Breast epithelium (tissue), 4 donors: Measurements from ENCODE around the gene CELA1. TPM values are rescaled to one million over a fixed set of nuclear protein-coding genes. Genes with fewer than 3 reads are reported as not detected.

Source experiments
- DNase-seq, 2 donors: peaks; one replicate each; pipeline ENCODE4 v3.0.0-alpha.2; 2019; ENCODE audit warnings: low spot score in 2 of 2
- H3K27ac ChIP-seq, 2 donors: fragments of 200-600 bp; sonication (generic) in 1 of 2; one replicate each; pipeline ENCODE4 v1.5.1; 2016 to 2019; ENCODE audit warnings: mild to moderate bottlenecking in 1 of 2
- H3K27me3 ChIP-seq, 2 donors: fragments of 200-600 bp; sonication (generic) in 1 of 2; one replicate each; pipeline versions ENCODE4 v1.5.1 to v1.6.0; 2017 to 2019; ENCODE audit warnings: control low read depth in 1 of 2, mild to moderate bottlenecking in 1 of 2
- H3K36me3 ChIP-seq: fragments of 200-600 bp; one replicate; pipeline ENCODE4 v1.5.1; 2019
- H3K4me1 ChIP-seq, 2 donors: fragments of 200-600 bp; sonication (generic); one replicate each; pipeline ENCODE4 v1.5.1; 2016 to 2019; ENCODE audit warnings: control low read depth in 1 of 2
- H3K4me3 ChIP-seq, 3 donors: fragments of 200-600 bp; sonication (generic); 1 replicate in 2 of 3; 2 replicates in 1 of 3; pipeline ENCODE4 v1.5.1; 2016 to 2019; ENCODE audit warnings: mild to moderate bottlenecking in 3 of 3, moderate library complexity in 2 of 3
- H3K9me3 ChIP-seq, 2 donors: fragments of 200-600 bp; sonication (generic) in 1 of 2; one replicate each; pipeline ENCODE4 v1.5.1; 2016 to 2019; ENCODE audit warnings: control low read depth in 1 of 2
- POLR2A ChIP-seq: fragments of 450-650 bp; IDR thresholded peaks from one replicate; pipeline ENCODE4 v1.6.1; 2016; ENCODE audit warnings: antibody characterized with exemption, mild to moderate bottlenecking, moderate library complexity
- POLR2AphosphoS5 ChIP-seq, 3 donors: sonication (generic); formaldehyde crosslinking; IDR thresholded peaks; one replicate each; pipeline ENCODE4 v1.6.1; 2017; ENCODE audit warnings: antibody characterized with exemption in 3 of 3
- intact Hi-C: fragments of 100-400 bp; cut with DNase I; formaldehyde crosslinking; loops from one replicate; pipeline ENCODE4 v1.15.1; 2023; ENCODE audit warnings: low total_unique reads
- total RNA-seq, 3 donors: library from RNA; depleted of rRNA; stranded (reverse); fragments of >200 nt; gene quantifications; one replicate each; pipeline ENCODE4 v1.1.0, GENCODE V29; 2016
- TF ChIP-seq, protein P1 (sequence below), 3 donors: fragments of 450-650 bp; IDR thresholded peaks; one replicate each; pipeline ENCODE4 v1.5.1; 2016 to 2017; ENCODE audit warnings: antibody characterized with exemption in 3 of 3, mild to moderate bottlenecking in 3 of 3, moderate library complexity in 3 of 3

The CELA1 gene
- total RNA-seq = not detected

DNA sequence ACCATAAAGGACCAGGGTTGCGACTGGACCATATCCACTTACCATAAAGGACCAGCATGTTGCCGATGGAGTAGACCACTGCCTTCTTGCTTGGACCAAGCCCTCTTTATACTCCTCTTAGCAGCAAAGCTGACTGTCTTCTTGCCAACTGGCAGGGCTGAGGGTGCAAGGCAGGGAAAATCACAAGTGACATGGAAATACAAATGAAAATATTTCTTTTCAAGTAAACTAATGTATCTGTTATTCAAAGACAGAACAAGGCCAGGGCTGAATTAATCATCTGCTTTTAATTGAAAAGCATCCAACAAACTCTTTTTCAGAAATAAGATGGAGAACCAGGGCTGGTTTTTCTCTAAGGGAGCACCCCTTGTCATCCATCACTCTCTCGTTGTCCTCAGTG is at the start of gene CELA1:
Gene CELA1, minus strand, starts transcription at position 99 of the 400 bp plus-strand sequence. Its CDS starts 41 bp downstream, at position 58.
- Histone ChIP-seq H3K27me3 (no peaks in the 10 kb centered on the region), H3K4me3 (no peak within 1 kb of the TSS), H3K36me3 (no peaks in the 10 kb centered on the region), H3K4me1 (no peaks in the 10 kb centered on the region), H3K27ac (no peak within 1 kb of the TSS), H3K9me3 (no peaks in the 10 kb centered on the region)
- no peak for DNase-seq
- intact Hi-C loops = loop anchor here (10.0 kb wide), 1 partner anchor 232 kb away; no protein-coding TSS in a partner anchor
- TF ChIP-seq, protein P1, sequence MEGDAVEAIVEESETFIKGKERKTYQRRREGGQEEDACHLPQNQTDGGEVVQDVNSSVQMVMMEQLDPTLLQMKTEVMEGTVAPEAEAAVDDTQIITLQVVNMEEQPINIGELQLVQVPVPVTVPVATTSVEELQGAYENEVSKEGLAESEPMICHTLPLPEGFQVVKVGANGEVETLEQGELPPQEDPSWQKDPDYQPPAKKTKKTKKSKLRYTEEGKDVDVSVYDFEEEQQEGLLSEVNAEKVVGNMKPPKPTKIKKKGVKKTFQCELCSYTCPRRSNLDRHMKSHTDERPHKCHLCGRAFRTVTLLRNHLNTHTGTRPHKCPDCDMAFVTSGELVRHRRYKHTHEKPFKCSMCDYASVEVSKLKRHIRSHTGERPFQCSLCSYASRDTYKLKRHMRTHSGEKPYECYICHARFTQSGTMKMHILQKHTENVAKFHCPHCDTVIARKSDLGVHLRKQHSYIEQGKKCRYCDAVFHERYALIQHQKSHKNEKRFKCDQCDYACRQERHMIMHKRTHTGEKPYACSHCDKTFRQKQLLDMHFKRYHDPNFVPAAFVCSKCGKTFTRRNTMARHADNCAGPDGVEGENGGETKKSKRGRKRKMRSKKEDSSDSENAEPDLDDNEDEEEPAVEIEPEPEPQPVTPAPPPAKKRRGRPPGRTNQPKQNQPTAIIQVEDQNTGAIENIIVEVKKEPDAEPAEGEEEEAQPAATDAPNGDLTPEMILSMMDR (IDR thresholded peaks at IDR 0.05) = no peak

DNA sequence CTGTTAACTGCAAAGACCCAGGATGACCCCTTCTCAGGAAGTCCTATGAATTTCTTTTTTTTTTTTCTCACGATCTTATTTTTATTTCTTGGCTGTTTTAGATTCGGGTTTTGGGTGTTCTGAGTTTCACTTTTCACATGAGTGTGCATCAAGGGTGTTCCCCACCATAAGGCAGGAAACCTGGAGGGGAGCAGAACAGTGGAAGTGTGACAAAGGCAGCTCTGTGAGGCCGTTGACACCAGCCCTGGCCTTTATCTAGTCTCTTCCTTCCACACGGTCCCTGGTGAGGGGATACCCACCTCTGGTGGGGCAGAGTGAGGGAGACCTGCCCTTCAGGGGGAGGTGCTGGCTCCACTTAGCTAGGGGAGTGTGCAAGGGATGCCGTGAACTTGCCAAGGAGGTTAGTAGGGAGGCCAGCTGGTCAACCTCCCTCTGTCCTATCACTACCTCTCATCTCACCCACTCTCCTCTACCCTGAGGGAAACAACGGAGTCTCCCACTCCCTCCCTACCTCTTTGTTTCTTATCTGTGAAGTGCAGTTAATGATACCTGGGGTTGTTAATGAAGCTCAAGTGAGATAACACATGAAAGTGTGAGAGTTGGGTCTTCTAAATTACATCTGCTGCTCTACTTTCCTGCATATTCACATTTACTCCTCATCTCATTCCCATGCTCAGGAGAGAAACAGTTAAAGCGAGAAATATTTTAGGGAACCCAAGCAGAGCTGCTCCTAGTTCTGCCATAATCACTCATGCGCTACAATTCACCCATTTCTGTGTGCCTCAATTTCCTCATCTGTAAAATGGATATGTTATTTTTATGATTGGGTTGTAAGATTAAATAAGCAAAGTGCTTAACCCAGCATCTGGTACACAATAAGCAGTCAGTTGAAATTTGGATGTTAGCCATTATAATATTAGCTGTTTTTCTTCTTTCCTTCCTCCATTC is 49.1 kb upstream of the CELA1 start:
- Histone ChIP-seq H3K4me1 (no peaks in the 10 kb centered on the region), H3K36me3 (no peaks in the 10 kb centered on the region), H3K27me3 (no peaks in the 10 kb centered on the region), H3K27ac (no peak overlapping the region), H3K9me3 (no peaks in the 10 kb centered on the region), H3K4me3 (no peak overlapping the region)
- DNase-seq = no peak
- TF ChIP-seq POLR2A (no peak), POLR2AphosphoS5 (IDR thresholded peaks at IDR 0.05) (no peak)
- TF ChIP-seq, protein P1 (IDR thresholded peaks at IDR 0.05) = no peak
- intact Hi-C loops = no loop called here

DNA sequence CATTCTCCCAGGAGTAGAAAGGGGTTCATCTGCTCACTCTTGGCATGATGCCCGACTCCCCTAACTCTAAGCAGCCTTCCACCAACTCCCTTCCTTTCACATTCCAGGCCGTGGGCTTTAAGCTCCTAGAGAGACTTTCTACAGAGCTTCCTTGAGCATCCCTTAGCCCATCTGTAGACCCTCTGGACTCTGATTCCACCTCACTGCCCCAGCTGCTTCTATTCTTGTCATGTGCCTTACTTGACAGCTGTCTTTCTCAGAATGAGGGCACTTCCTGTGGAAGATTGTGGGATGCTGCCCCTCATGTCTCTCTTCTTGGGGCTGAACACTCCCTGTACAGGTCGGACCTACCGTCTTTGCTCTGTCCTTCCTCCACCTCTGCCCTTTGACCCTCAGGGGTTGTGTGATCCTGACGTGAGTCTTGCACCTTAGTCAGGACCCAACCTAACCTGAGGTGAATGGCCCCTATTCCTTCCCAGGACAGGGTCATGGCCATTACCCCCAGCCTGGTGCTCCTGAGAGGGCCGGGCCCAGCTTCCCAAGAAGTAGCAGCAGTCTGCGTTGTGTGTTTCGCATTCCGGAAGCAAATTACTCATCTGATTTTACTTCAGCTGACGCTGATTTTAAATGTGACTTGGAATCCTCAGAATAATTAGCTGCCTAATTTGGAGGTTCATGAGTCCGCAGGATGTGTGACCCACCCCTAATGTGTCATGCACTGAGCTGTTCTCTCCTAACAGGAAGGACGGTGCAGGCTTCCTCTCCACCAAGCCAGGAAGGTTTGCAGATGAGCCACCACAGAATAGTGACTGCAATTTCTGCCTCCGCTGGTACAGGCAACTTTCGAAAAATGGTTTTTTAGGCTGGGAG is 47.4 kb upstream of the CELA1 start:
- intact Hi-C loops = no loop called here
- Histone ChIP-seq H3K36me3 (no peaks in the 10 kb centered on the region), H3K4me3 (no peak overlapping the region), H3K27me3 (no peaks in the 10 kb centered on the region), H3K4me1 (peaks cover 0 to 4% of the 10 kb centered on the region in 2 donors), H3K9me3 (no peaks in the 10 kb centered on the region), H3K27ac (peak overlapping the region in 1 of 2 donors; percentile 33)
- no peak for DNase-seq
- TF ChIP-seq POLR2A = no peak
- TF ChIP-seq POLR2AphosphoS5 (IDR thresholded peaks at IDR 0.05) = no peak
- TF ChIP-seq, protein P1 (IDR thresholded peaks at IDR 0.05) = no peak

DNA sequence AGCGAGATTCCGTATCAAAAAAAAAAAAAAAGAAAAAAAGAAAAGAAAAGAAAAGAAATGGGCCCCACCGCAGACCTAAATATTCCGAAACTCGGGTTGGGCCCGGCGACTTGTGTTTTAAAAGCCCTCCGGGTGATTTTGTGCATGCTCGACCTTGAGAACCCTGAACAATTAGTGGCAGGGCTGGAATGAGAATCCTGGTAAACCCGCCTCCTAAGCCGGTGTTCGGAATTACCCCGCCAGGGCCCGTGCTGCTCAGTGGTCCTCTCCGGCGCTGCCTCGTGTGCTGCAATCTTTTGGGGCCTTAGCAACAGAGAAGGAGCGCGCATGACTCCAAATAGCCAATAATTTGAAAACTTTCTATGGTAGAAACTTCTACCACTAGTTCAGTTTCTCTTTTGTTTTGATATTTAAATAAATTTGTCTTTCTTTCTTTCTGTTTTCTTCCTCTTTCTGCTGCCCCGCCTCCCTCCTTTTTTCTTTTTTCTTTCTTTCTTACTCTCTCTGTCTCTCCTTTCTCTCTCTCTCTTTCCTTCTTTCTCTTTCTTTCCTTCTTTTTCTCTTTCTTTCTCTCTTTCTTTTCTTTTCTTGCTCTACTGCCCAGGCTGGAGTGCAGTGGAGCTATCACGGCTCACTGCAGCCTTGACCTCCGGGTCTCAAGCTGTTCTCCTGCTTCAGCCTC is 46.2 kb upstream of the CELA1 start:
- no peak overlapping the region for H3K27ac ChIP-seq
- no peak for DNase-seq
- peak overlapping the region; percentile 46 to 71 (median 69) for H3K4me3 ChIP-seq

More for the DNA sequence above, 46.2 kb upstream of the CELA1 start:
- intact Hi-C loops = no loop called here
- no peak for TF ChIP-seq POLR2AphosphoS5 (IDR thresholded peaks at IDR 0.05)
- no peaks in the 10 kb centered on the region for H3K27me3 ChIP-seq
- no peaks in the 10 kb centered on the region for H3K36me3 ChIP-seq
- no peaks in the 10 kb centered on the region for H3K9me3 ChIP-seq
- peaks cover 0 to 4% of the 10 kb centered on the region in 2 donors for H3K4me1 ChIP-seq
